Breast epithelium (tissue), 3 donors: ENCODE data around the gene RDX.

Source experiments
- CTCF ChIP-seq, 3 donors: fragments of 450-650 bp; IDR thresholded peaks; one replicate each; pipeline ENCODE4 v1.5.1; 2016 to 2017; ENCODE audit warnings: antibody characterized with exemption in 3 of 3, mild to moderate bottlenecking in 3 of 3, moderate library complexity in 3 of 3
- POLR2A ChIP-seq: fragments of 450-650 bp; IDR thresholded peaks from one replicate; pipeline ENCODE4 v1.6.1; 2016; ENCODE audit warnings: antibody characterized with exemption, mild to moderate bottlenecking, moderate library complexity
- POLR2AphosphoS5 ChIP-seq, 3 donors: sonication (generic); formaldehyde crosslinking; IDR thresholded peaks; one replicate each; pipeline ENCODE4 v1.6.1; 2017; ENCODE audit warnings: antibody characterized with exemption in 3 of 3

- TF ChIP-seq CTCF (IDR thresholded peaks at IDR 0.05) (no peak), POLR2AphosphoS5 (IDR thresholded peaks at IDR 0.05) (no peak), POLR2A (no peak)
Measured at GRCh38 chr11:110345743-110346142, 49.3 kb upstream of the RDX start.
